C4-2B (cell line): ENCODE data around the gene CLOCK.

Experiments
- H3K27ac ChIP-seq: fragments of 450-650 bp; 2 replicates; pipeline ENCODE4 v1.5.1; 2017
- CTCF ChIP-seq: fragments of 450-650 bp; conservative IDR thresholded peaks from 2 replicates; pipeline ENCODE4 v1.5.1; 2017; ENCODE audit warnings: mild to moderate bottlenecking
- ZFX ChIP-seq: fragments of 450-650 bp; IDR thresholded peaks from 2 replicates; pipeline ENCODE4 v1.6.1; 2017

The CLOCK gene

GRCh38 chr4:55518442-55518841 lies 28.3 kb downstream of the CLOCK start:
- TF ChIP-seq ZFX = no peak
- TF ChIP-seq CTCF = no peak
- no peak overlapping the region for H3K27ac ChIP-seq

GRCh38 chr4:55517526-55518229 lies 29.0 kb downstream of the CLOCK start:
- H3K27ac ChIP-seq = no peak overlapping the region
- TF ChIP-seq CTCF (no peak), ZFX (no peak)

- no peak for TF ChIP-seq ZFX
Measured at GRCh38 chr4:55512922-55513571, 33.7 kb downstream of the CLOCK start.

GRCh38 chr4:55512077-55512476 lies 34.6 kb downstream of the CLOCK start:
- TF ChIP-seq CTCF (no peak), ZFX (no peak)
- no peak overlapping the region for H3K27ac ChIP-seq

More at GRCh38 chr4:55512922-55513571, 33.7 kb downstream of the CLOCK start:
- no peak overlapping the region for H3K27ac ChIP-seq

- no peak overlapping the region for H3K27ac ChIP-seq
- TF ChIP-seq CTCF (no peak), ZFX (no peak)
Measured at GRCh38 chr4:55510685-55511084, 36.0 kb downstream of the CLOCK start.

GRCh38 chr4:55509266-55509665 lies 37.4 kb downstream of the CLOCK start:
- TF ChIP-seq CTCF (no peak), ZFX (no peak)
- H3K27ac ChIP-seq = no peak overlapping the region

- TF ChIP-seq ZFX (no peak), CTCF (no peak)
- no peak overlapping the region for H3K27ac ChIP-seq
Measured at GRCh38 chr4:55507612-55508011, 39.1 kb downstream of the CLOCK start.
